WTC11 (cell line): Measurements from ENCODE around the gene STRA6.

ENCODE experiments used
- ESRRA ChIP-seq: sonication (generic); formaldehyde crosslinking; IDR thresholded peaks from 2 replicates; pipeline ENCODE4 v1.8.1; 2022; ENCODE audit warnings: mild to moderate bottlenecking, missing genetic modification reagents, borderline replicate concordance
- MXD4 ChIP-seq: fragments of 250-450 bp; sonication (Bioruptor Pico); IDR thresholded peaks from 2 replicates; pipeline ENCODE4 v1.8.0; 2021; ENCODE audit warnings: mild to moderate bottlenecking, moderate library complexity, borderline replicate concordance
- NFE2L1 ChIP-seq: sonication (generic); formaldehyde crosslinking; IDR thresholded peaks from 2 replicates; pipeline ENCODE4 v1.8.1; 2023; ENCODE audit warnings: missing genetic modification reagents
- TEAD1 ChIP-seq: sonication (generic); formaldehyde crosslinking; IDR thresholded peaks from 2 replicates; pipeline ENCODE4 v1.8.0; 2022; ENCODE audit warnings: mild to moderate bottlenecking, missing genetic modification reagents
- TF ChIP-seq, protein P1 (sequence below): fragments of 200-600 bp; IDR thresholded peaks from 2 replicates; pipeline ENCODE4 v1.8.0; 2022; ENCODE audit warnings: antibody characterized with exemption

GRCh38 chr15:74250266-74250665 is 47.7 kb upstream of the STRA6 start:
- TF ChIP-seq, protein P1, sequence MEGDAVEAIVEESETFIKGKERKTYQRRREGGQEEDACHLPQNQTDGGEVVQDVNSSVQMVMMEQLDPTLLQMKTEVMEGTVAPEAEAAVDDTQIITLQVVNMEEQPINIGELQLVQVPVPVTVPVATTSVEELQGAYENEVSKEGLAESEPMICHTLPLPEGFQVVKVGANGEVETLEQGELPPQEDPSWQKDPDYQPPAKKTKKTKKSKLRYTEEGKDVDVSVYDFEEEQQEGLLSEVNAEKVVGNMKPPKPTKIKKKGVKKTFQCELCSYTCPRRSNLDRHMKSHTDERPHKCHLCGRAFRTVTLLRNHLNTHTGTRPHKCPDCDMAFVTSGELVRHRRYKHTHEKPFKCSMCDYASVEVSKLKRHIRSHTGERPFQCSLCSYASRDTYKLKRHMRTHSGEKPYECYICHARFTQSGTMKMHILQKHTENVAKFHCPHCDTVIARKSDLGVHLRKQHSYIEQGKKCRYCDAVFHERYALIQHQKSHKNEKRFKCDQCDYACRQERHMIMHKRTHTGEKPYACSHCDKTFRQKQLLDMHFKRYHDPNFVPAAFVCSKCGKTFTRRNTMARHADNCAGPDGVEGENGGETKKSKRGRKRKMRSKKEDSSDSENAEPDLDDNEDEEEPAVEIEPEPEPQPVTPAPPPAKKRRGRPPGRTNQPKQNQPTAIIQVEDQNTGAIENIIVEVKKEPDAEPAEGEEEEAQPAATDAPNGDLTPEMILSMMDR: no peak
- TF ChIP-seq ESRRA (CRISPR knock-in tag): no peak
- no peak for TF ChIP-seq NFE2L1
- no peak for TF ChIP-seq MXD4 (CRISPR knock-in tag)
- no peak for TF ChIP-seq TEAD1
